NCI-H82 (cell line): Measurements from ENCODE around the gene PRKACB.
"Not testable (repeated sequence)": the region's sequence is repeated elsewhere in the genome, so short reads cannot be mapped to it uniquely, and the experiment has no call there.

ENCODE experiments used
- DNase-seq: peaks from one replicate; lab custom pipeline; 2025; lab: John Stamatoyannopoulos, UW

Gene PRKACB

DNA sequence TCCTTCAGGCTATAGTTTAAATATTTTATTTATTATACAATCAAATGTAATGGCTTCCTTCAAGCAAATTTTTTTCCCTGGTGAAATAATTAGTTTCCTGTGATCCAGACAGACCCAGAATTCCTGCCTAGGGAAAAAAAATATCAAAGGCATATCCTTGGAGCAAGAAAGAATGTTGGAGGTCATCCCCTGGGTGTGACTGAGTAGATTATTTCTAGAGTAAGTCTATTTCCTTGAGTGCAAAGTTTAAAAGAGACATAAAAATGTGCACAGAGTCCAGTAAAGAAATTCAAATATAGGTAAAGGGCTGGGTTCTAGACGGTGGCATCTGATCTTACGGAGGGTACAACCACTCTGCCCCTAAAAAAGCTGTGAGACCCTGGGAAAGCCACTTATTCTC, 125.2 kb downstream of the PRKACB start:
- no peak for DNase-seq

DNA sequence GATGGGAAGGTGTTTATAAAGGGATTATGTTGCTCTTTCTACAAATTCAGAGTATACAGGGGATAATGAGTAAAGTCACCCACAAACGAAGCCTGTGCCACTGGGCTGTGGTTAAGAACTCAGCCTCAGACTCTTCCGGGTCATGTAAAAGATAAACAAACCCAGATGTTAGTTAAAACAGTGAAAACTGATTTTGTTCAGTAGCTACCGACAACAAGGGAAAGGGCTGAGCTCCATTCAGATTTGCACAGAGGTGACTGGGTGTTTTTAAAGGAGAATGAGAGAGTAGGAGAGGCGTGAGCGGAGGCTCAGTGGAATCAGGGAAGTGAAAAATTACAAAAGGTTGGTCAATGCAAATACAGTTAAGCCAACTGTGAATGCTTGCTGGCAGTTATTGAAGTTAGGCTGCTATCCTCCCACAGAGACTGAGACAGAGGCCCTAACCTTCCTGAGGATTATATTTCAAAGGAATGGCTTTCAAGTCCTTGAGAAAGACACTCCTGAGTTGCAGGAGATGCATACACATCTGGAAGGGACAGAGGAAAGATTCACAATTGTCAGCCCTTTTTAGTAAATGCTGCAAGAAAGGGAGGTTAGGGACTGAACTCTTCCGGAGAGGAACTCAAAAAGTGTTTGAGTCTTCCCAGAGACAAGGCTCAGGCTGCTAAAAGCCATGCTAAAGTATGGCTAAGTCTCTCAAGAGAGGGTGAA, 127.5 kb downstream of the PRKACB start:
- DNase-seq: no peak

DNA sequence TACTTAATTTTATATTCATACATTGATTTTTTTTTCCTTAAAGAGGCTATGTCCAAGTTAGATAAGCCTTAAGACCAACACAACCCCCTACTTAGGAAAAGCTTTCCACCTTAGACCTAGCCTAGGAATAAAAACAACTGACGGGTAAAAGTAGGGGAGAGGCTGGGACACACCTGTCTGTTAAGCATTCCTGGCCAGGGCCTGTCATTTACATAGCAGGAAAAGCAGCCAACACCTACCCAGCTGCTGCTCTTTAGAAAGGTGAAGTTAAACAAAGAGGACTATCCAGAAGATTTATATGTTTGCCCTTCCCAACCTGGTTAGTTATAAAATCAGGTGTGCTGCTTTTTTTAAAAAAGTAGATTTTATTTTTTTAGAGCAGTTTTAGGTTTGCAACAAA, 128.3 kb downstream of the PRKACB start:
- no peak for DNase-seq

DNA sequence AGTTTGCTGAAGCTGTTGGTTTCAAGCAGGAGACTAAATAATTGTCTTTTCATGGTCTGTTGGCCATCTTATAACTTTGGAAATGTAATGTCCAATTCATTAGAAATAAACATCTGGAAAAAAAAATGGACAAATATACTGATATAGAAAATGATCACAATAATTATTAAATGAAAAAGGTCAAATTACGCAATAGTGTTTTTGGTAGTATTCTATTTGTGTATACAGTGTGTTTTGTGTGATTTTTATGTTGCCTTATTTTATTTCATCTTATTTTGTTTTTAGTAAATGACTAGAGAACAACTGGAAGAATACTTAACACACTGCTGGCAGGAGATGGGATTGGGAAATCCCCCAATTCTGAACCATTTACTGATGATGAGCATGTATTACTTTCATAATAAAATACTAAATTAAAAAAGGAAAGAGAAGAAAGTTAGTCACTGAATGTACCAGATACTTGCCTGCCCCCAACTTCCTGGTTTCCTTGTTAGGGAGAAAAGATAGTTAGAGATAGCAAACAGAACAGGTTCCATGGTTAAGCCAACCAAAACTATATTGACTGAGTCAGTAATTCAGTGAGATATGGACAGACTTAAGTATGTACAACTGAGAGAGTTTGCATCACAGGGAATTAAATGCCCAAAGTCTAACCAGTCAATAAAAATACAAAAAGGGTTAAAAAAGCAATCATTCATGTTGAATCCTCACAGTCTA, 133.4 kb downstream of the PRKACB start:
- no peak for DNase-seq

DNA sequence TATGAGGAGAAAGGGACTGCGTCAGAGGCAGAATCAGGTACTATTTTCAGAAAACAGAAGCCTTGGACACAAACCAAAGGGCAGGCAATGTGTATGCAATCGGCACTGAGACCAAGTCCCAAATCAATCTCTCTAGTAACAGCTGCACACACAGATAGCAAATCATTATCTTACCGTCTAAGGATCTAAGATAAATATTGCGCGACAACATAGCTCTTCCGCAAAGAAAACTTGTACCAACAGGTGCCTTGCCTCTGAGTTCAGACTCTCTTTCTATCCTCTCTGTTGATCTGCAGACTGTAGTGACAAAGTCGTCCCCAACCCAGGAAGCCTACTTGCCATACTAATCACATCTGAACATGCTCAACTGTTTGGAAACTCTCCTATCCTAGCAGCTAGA, 134.8 kb downstream of the PRKACB start:
- no peak for DNase-seq

DNA sequence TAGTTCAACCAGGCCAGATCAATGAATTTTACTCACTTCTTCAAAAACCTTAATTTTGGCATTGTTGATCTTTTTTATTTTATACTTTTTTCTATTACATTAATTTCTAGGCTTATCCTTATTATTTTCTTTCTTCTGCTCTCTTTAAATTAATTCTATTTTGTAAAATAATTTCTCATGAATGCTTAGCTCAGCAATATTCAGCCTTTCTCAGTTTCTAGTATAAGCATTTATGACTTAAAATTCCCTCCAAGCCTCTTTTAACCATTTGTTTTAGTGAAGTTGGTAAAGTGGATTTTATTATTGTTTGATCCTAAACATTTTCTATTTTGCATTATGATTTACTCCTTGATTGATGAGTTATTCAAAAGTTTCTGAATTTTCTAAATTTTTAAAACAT, 136.8 kb downstream of the PRKACB start:
- DNase-seq: no peak

DNA sequence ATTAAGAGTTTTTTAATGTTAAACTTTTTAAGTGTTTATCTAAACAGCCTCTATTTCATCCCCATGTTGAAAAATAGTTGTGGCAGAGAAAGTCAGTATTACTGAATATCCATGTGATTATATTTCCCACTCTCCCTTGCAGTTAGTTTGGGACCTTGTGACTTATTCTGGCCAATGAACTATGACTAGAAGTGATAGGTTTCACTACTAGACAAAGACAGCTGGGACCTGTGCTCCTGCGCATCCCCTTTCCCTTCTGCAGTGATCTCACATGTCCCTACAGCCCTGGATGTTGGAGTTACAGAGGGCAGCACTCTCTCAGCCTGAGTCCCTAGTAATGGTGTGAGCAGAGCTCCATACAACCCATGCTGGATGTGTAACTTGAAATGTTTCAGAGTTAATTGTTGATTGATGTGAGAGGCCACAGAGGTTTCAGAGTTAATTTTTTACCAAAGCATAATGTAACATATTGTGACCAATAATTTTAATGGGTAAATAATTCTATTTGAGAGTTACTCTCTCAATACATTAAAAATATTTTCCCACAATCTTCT, 138.8 kb downstream of the PRKACB start:
- no peak for DNase-seq

DNA sequence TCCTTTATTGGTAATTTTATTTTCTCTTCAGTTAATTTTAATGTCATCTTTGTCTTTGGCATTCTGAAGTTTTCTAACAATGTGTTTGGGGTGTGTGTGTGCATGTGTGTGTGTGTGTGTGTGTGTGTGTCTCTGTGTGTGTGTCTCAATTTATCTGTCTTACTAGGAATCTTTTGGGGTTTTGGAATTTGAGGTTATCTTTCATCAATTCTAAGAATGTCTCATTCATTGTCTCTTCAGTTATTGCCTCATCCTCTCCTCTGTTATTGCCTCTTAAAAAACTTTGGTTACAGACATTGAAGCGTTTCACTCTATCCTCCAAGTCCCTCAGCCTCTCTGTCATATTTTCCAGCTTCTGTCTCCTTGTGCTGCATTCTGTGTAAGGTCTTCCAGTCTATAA, 139.3 kb downstream of the PRKACB start:
- DNase-seq: no peak

DNA sequence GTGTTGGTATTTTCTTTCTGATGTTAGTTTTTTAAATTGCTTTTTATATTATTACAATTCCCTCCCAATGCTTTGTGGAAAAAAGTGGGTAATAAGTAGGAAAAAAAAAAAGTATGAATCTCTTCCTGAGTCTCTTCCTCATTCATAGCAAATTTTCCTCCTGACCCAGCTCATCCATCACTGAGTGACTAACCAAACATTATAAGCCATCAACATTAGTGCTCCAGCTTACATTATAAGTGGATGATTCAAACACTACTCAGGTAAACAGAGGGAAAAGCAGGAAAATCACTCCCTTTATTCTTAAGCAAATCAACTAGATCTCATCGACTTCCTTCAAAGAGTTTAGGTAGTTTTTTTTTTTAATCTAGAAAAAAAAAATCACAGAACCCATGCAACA, 142.0 kb downstream of the PRKACB start:
- no peak for DNase-seq

DNA sequence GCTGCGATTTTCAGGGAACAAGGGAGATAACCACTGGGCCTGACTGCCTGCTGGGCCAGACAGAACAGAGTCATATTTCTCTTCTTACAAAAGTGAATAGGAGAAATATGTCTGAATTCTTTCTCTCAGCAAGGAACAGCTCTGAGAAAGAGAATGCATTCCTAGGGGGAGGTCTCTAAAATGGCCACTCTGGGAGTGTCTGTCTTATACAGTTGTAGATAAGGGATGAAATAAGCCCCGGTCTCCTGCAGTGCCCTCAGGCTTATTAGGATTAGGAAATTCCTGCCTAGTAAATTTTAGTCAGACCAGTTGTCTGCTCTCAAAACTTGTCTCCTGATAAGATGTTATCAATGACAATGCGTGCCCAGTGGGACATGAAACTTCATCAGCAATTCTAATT, 143.3 kb downstream of the PRKACB start:
- DNase-seq: not testable (repeated sequence)
